SKM-1 (cell line): ENCODE results near the gene ST6GAL2.
A peak's percentile ranks its signal among the peaks of the same experiment; 100 is the strongest.

Experiments
- DNase-seq: peaks from one replicate; lab custom pipeline; 2025; ENCODE audit not compliant: unreplicated experiment; lab: John Stamatoyannopoulos, UW

Gene ST6GAL2

DNA sequence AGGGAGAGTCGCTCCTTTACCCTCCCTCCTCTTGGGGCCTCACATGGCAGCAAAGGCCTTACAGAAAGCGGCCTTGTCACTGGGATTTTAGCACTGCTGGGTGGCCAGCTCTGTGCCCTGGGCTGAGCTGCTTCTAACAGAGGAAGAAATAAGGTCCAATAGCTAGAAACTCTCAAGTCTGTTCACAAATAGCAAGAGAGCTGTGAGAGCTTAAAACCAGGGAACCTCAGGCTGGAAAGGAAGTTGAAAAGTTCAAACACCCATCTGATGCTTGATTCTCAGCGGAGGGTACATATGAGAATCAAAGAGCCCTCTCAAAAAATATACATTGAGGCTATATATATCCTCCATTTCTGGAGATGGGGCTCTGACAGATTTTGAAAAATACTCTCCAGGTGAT is 54.7 kb downstream of the ST6GAL2 start:
- DNase-seq, result no peak

DNA sequence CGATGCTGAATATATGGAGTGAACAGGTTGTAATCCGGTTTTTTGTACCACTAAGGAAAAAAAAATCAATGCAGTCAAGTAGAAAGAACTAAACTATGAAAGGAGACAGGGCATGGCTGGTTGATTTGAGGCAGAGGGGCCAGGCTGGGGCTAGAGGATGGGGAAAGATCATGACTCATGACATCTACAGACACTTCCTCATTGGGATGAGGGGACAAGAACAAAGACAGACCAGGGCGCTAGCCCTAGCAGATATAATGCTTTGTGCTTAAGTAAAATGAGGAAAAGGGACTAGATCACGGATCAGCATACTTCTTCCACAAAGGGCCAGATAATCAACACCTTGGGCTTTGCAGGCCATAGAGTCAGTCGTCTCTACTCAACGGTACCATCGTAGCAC is 55.8 kb downstream of the ST6GAL2 start:
- DNase-seq, result peak; percentile 6

DNA sequence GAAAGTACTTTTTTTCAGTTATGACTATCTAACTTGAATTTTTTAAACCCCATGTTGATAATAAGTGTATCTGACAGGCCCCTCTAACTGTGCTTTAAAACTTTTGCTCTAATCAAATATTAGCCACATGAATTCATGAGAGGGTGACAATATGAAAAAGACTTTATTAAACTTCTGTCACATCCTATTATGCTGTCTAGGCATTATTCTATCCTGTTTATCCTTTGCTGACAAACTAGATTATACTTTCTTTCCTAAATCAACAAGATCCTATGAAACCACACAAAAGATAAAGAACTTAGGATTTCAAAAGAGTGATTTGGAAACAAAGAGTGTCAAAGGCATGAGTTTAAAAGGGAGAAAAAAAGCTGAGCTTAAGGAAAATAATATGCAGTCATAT is 57.8 kb downstream of the ST6GAL2 start:
- DNase-seq, result no peak

GRCh38 chr2:106827158-106827557 is 58.8 kb downstream of the ST6GAL2 start:
- no peak for DNase-seq

DNA sequence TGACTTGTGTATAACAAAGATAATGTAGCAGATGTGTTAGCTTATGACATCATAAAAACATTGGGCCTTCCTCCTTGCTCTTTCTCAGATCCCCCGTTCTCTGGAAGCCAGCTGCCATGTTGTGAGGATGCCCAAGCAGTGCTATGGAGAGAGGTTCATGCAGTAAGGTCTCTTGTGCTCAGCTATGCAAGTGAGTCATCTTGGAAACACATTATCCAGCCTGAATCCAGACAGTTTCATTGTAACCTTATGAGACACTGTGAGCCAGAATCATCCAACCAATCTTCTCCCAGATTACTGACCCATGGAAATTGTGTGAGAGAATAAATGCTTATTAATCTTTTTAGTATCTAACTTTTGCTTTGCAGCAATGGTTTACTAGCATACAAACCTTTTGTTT is 60.8 kb downstream of the ST6GAL2 start:
- no peak for DNase-seq

DNA sequence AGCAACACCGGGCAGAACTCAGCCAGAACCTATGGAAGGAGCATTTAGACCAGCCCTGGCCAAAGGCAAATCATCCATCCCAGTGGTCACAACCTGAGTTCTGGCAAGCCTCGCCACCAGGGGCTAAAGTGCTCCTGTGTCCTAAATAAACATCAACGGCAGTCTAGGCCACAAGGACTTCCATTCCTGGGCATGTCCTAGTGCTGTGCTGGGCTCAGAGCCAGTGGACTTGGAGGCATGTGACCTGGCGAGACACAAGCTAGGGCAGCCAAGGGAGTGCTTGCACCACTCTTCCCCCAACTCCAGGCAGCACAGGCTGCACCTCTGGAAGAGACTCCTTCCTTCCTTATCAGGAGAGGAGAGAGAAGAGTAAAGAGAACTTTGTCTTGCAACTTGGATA is 69.0 kb downstream of the ST6GAL2 start:
- no peak for DNase-seq

GRCh38 chr2:106812841-106813240 is 73.1 kb downstream of the ST6GAL2 start:
- DNase-seq, result no peak

GRCh38 chr2:106812383-106812782 is 73.6 kb downstream of the ST6GAL2 start:
- no peak for DNase-seq

GRCh38 chr2:106805716-106806115 is 80.3 kb downstream of the ST6GAL2 start:
- no peak for DNase-seq

- no peak for DNase-seq
Measured at GRCh38 chr2:106804161-106804560, 81.8 kb downstream of the ST6GAL2 start.

- DNase-seq, result no peak
Measured at GRCh38 chr2:106800976-106801655, 84.9 kb downstream of the ST6GAL2 start.

GRCh38 chr2:106800180-106800579 is 85.8 kb downstream of the ST6GAL2 start:
- no peak for DNase-seq

- no peak for DNase-seq
Measured at GRCh38 chr2:106798826-106799552, 87.0 kb downstream of the ST6GAL2 start.

DNA sequence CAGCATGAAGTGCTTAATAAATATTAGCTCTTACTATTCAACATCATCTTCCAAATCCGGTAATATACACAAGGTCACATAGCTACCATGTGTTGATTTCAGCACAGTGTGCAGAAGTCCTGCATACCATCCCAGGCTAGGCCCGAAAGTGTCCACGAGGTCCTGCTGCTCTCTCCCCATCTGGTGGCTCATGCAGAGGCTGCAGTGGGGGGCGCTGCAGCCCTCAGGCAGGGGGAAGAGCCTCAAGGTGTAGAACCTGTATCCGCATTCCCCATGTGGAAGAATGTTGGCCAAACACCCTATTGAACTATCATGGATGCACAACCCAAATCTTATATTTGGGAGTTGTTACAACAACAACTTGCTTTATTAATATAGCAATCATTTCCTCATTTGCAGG is 88.5 kb downstream of the ST6GAL2 start:
- no peak for DNase-seq

DNA sequence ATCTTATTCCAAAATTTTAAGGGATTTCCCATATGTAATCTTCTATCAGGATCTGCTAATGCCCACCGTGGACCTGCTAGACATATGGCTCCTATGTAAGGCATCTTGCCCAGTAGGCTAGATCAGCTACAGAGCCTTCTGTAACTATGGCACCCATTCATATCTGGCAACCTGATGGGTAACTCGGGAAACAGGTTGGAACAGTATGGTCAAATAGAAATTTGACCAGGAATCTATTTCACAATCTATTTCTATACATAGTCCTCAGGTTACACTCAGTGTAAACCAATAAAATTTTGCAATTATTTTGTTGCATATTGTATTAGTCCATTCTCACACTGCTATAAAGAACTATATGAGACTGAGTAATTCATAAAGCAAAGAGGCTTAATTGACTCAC is 93.3 kb downstream of the ST6GAL2 start:
- no peak for DNase-seq

GRCh38 chr2:106789185-106789584 is 96.8 kb downstream of the ST6GAL2 start:
- DNase-seq, result no peak

DNA sequence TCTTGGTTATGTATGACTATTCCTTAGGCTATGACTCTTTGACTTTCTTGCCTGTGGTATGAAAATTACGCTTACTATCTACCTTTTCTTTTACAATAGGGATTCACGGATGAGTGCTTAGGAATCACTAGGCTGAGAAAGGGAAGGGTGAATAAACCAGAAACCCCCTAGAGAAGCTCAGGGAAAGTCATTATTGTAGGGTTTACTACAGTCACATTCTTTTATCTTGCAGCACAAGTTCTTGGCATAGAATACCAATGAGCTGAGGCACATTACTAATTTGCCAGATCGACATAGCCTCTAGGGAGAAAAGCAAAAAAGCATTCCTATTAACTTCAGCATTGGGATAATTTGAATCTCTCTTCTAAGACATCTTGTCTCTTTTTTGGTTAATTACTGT is 103.3 kb downstream of the ST6GAL2 start:
- DNase-seq, result no peak

- DNase-seq, result no peak
Measured at GRCh38 chr2:106781196-106781595, 104.8 kb downstream of the ST6GAL2 start.

- DNase-seq, result no peak
Measured at GRCh38 chr2:106771811-106772210, 114.2 kb downstream of the ST6GAL2 start.

GRCh38 chr2:106770986-106771385 is 115.0 kb downstream of the ST6GAL2 start:
- no peak for DNase-seq

GRCh38 chr2:106764614-106765013 is 121.4 kb downstream of the ST6GAL2 start:
- no peak for DNase-seq

GRCh38 chr2:106759966-106760365 is 126.0 kb downstream of the ST6GAL2 start:
- DNase-seq, result no peak
